EL (cell line): Measurements from ENCODE around the gene KATNAL1.

ENCODE experiments used
- DNase-seq: peaks from one replicate; pipeline ENCODE4 v3.0.0-alpha.2; 2016

The KATNAL1 gene

GRCh38 chr13:30307194-30307970, at the start of gene KATNAL1:
TSS of gene KATNAL1 (minus strand) at chr13:30307551. CDS start at chr13:30283777, 23,774 bp downstream.
- peak; percentile 79 for DNase-seq

- no peak for DNase-seq
Measured at GRCh38 chr13:30355839-30356238, 48.5 kb upstream of the KATNAL1 start.

GRCh38 chr13:30355384-30355699, 48.0 kb upstream of the KATNAL1 start:
- DNase-seq: no peak

GRCh38 chr13:30354493-30355383, 47.4 kb upstream of the KATNAL1 start:
- no peak for DNase-seq

GRCh38 chr13:30353471-30354215, 46.3 kb upstream of the KATNAL1 start:
- no peak for DNase-seq

- DNase-seq: no peak
Measured at GRCh38 chr13:30353060-30353459, 45.7 kb upstream of the KATNAL1 start.

GRCh38 chr13:30352121-30352520, 44.8 kb upstream of the KATNAL1 start:
- DNase-seq: no peak

GRCh38 chr13:30346789-30347167, 39.4 kb upstream of the KATNAL1 start:
- no peak for DNase-seq

- DNase-seq: no peak
Measured at GRCh38 chr13:30346153-30346788, 38.9 kb upstream of the KATNAL1 start.

GRCh38 chr13:30345426-30346100, 38.2 kb upstream of the KATNAL1 start:
- DNase-seq: no peak

GRCh38 chr13:30341815-30342570, 34.6 kb upstream of the KATNAL1 start:
- DNase-seq: peak; percentile 93

GRCh38 chr13:30340331-30341250, 33.2 kb upstream of the KATNAL1 start:
- peak; percentile 92 for DNase-seq

GRCh38 chr13:30339738-30340330, 32.5 kb upstream of the KATNAL1 start:
- DNase-seq: no peak

- DNase-seq: no peak
Measured at GRCh38 chr13:30338952-30339351, 31.6 kb upstream of the KATNAL1 start.

GRCh38 chr13:30338331-30338851, 31.0 kb upstream of the KATNAL1 start:
- DNase-seq: peak; percentile 89

- no peak for DNase-seq
Measured at GRCh38 chr13:30337061-30337610, 29.8 kb upstream of the KATNAL1 start.

- peak; percentile 29 for DNase-seq
Measured at GRCh38 chr13:30334663-30335386, 27.5 kb upstream of the KATNAL1 start.

GRCh38 chr13:30333616-30334015, 26.3 kb upstream of the KATNAL1 start:
- DNase-seq: no peak
